ENCODE results near the gene NALCN.

NALCN gene

GRCh38 chr13:101017123-101017872, 399.0 kb downstream of the NALCN start:
- TF ChIP-seq CTCF (IDR thresholded peaks at IDR 0.05; ENCODE audit: insufficient read depth, low read length, poor library complexity, severe bottlenecking), result no peak
- Histone ChIP-seq H3K36me3 (ENCODE audit: control insufficient read depth, insufficient read depth, low read length) (no peaks in the 10 kb centered on the region), H3K27me3 (replicated peaks; ENCODE audit: control insufficient read depth, insufficient read depth, low read length) (no peaks in the 10 kb centered on the region; the same call in 1 of the 2 replicates), H3K4me3 (replicated peaks; ENCODE audit: low read depth, low read length) (no peak overlapping the region)
- no peak for DNase-seq (ENCODE audit: extremely low read depth, insufficient read length)

GRCh38 chr13:101016475-101016874, 399.8 kb downstream of the NALCN start:
- no peak overlapping the region for H3K4me3 ChIP-seq (replicated peaks; ENCODE audit: low read depth, low read length)
- no peak for DNase-seq (ENCODE audit: extremely low read depth, insufficient read length)
- H3K27me3 ChIP-seq (replicated peaks; ENCODE audit: control insufficient read depth, insufficient read depth, low read length), result no peaks in the 10 kb centered on the region; the same call in 1 of the 2 replicates
- no peaks in the 10 kb centered on the region for H3K36me3 ChIP-seq (ENCODE audit: control insufficient read depth, insufficient read depth, low read length)
- TF ChIP-seq CTCF (IDR thresholded peaks at IDR 0.05; ENCODE audit: insufficient read depth, low read length, poor library complexity, severe bottlenecking), result no peak

GRCh38 chr13:101013245-101013644, 403.1 kb downstream of the NALCN start:
- TF ChIP-seq CTCF (IDR thresholded peaks at IDR 0.05; ENCODE audit: insufficient read depth, low read length, poor library complexity, severe bottlenecking), result no peak
- no peaks in the 10 kb centered on the region; the same call in 1 of the 2 replicates for H3K27me3 ChIP-seq (replicated peaks; ENCODE audit: control insufficient read depth, insufficient read depth, low read length)
- H3K4me3 ChIP-seq (replicated peaks; ENCODE audit: low read depth, low read length), result no peak overlapping the region
- no peaks in the 10 kb centered on the region for H3K36me3 ChIP-seq (ENCODE audit: control insufficient read depth, insufficient read depth, low read length)
- no peak for DNase-seq (ENCODE audit: extremely low read depth, insufficient read length)

GRCh38 chr13:101010100-101010499, 406.2 kb downstream of the NALCN start:
- DNase-seq (ENCODE audit: extremely low read depth, insufficient read length), result no peak
- no peak for TF ChIP-seq CTCF (IDR thresholded peaks at IDR 0.05; ENCODE audit: insufficient read depth, low read length, poor library complexity, severe bottlenecking)
- Histone ChIP-seq H3K4me3 (replicated peaks; ENCODE audit: low read depth, low read length) (no peak overlapping the region), H3K27me3 (replicated peaks; ENCODE audit: control insufficient read depth, insufficient read depth, low read length) (no peaks in the 10 kb centered on the region; the same call in 1 of the 2 replicates), H3K36me3 (ENCODE audit: control insufficient read depth, insufficient read depth, low read length) (no peaks in the 10 kb centered on the region)

GRCh38 chr13:101007245-101007644, 409.1 kb downstream of the NALCN start:
- Histone ChIP-seq H3K4me3 (replicated peaks; ENCODE audit: low read depth, low read length) (no peak overlapping the region), H3K27me3 (replicated peaks; ENCODE audit: control insufficient read depth, insufficient read depth, low read length) (no peaks in the 10 kb centered on the region), H3K36me3 (ENCODE audit: control insufficient read depth, insufficient read depth, low read length) (no peaks in the 10 kb centered on the region)
- no peak for DNase-seq (ENCODE audit: extremely low read depth, insufficient read length)
- no peak for TF ChIP-seq CTCF (IDR thresholded peaks at IDR 0.05; ENCODE audit: insufficient read depth, low read length, poor library complexity, severe bottlenecking)
